ENCODE measurements around the gene DHX8.

The DHX8 gene

DNA sequence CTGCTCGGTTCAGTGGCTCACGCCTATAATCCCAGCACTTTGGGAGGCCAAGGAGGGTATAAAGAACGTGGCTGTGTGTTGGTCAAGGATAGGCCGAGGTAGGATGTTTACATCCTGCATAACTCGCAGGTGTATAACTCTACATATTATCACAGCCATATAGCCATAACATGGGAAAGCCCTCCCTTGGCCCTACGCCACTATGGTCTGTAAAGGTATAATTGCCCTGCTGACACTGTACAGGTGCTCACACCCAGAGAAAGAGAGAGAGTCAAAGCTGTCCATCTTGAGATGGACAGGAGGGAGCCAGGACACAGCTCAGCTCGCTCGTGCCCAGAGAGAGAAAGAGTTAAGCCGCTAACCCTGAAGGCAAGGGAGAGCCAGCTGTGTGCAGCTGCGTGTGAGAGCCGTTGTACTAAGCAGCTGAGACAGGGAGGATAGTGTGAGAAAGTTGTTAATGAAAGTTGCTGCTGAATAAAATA lies 30.4 kb upstream of the DHX8 start:
- H3F3A ChIP-seq (ENCODE audit: insufficient read depth), result no peaks in the 10 kb centered on the region
- no peak overlapping the region for H3K27ac ChIP-seq (ENCODE audit: low read depth, low read length)
- H3K9me3 ChIP-seq (ENCODE audit: insufficient read depth, low read length), result no peaks in the 10 kb centered on the region
- no peak overlapping the region for H3K4me3 ChIP-seq (ENCODE audit: insufficient read depth, low read length, poor library complexity, severe bottlenecking)
- H3K36me3 ChIP-seq (ENCODE audit: low read length), result no peaks in the 10 kb centered on the region
- H3K4me2 ChIP-seq (ENCODE audit: low read depth, low read length, poor library complexity, severe bottlenecking), result no peak overlapping the region
- H2AFZ ChIP-seq (ENCODE audit: low read depth, low read length, severe bottlenecking), result no peak overlapping the region
- no peak overlapping the region for H3K9ac ChIP-seq (ENCODE audit: low read length)
- H3K79me2 ChIP-seq (ENCODE audit: insufficient read depth, low read length), result no peaks in the 10 kb centered on the region
- no peaks in the 10 kb centered on the region for H4K20me1 ChIP-seq (ENCODE audit: low read depth, low read length)
- TF ChIP-seq, protein P1, sequence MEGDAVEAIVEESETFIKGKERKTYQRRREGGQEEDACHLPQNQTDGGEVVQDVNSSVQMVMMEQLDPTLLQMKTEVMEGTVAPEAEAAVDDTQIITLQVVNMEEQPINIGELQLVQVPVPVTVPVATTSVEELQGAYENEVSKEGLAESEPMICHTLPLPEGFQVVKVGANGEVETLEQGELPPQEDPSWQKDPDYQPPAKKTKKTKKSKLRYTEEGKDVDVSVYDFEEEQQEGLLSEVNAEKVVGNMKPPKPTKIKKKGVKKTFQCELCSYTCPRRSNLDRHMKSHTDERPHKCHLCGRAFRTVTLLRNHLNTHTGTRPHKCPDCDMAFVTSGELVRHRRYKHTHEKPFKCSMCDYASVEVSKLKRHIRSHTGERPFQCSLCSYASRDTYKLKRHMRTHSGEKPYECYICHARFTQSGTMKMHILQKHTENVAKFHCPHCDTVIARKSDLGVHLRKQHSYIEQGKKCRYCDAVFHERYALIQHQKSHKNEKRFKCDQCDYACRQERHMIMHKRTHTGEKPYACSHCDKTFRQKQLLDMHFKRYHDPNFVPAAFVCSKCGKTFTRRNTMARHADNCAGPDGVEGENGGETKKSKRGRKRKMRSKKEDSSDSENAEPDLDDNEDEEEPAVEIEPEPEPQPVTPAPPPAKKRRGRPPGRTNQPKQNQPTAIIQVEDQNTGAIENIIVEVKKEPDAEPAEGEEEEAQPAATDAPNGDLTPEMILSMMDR (IDR thresholded peaks at IDR 0.05; ENCODE audit: insufficient read depth, low read length, poor library complexity, severe bottlenecking), result no peak
- no peak for TF ChIP-seq EZH2phosphoT487 (conservative IDR thresholded peaks at IDR 0.05; ENCODE audit: low read length)
- H3K9me2 ChIP-seq (replicated peaks; ENCODE audit: insufficient read depth, low read length), result no peaks in the 10 kb centered on the region
- H3K27me3 ChIP-seq (ENCODE audit: low read length), result no peaks in the 10 kb centered on the region

GRCh38 chr17:43454868-43455267 lies 28.9 kb upstream of the DHX8 start:
- Histone ChIP-seq H3K36me3 (ENCODE audit: low read length) (no peaks in the 10 kb centered on the region), H3K4me3 (ENCODE audit: insufficient read depth, low read length, poor library complexity, severe bottlenecking) (no peak overlapping the region), H3K4me2 (ENCODE audit: low read depth, low read length, poor library complexity, severe bottlenecking) (no peak overlapping the region), H3K9me3 (ENCODE audit: insufficient read depth, low read length) (no peaks in the 10 kb centered on the region), H3K27me3 (ENCODE audit: low read length) (no peaks in the 10 kb centered on the region), H3K27ac (ENCODE audit: low read depth, low read length) (no peak overlapping the region), H3K79me2 (ENCODE audit: insufficient read depth, low read length) (no peaks in the 10 kb centered on the region), H3F3A (ENCODE audit: insufficient read depth) (no peaks in the 10 kb centered on the region), H3K9ac (ENCODE audit: low read length) (no peak overlapping the region), H3K9me2 (replicated peaks; ENCODE audit: insufficient read depth, low read length) (no peaks in the 10 kb centered on the region), H2AFZ (ENCODE audit: low read depth, low read length, severe bottlenecking) (no peak overlapping the region), H4K20me1 (ENCODE audit: low read depth, low read length) (no peaks in the 10 kb centered on the region)
- no peak for TF ChIP-seq EZH2phosphoT487 (conservative IDR thresholded peaks at IDR 0.05; ENCODE audit: low read length)
- TF ChIP-seq, protein P1 (IDR thresholded peaks at IDR 0.05; ENCODE audit: insufficient read depth, low read length, poor library complexity, severe bottlenecking), result no peak

- H3K4me3 ChIP-seq (ENCODE audit: insufficient read depth, low read length, poor library complexity, severe bottlenecking), result no peak overlapping the region
- TF ChIP-seq EZH2phosphoT487 (conservative IDR thresholded peaks at IDR 0.05; ENCODE audit: low read length), result no peak
- TF ChIP-seq, protein P1 (IDR thresholded peaks at IDR 0.05; ENCODE audit: insufficient read depth, low read length, poor library complexity, severe bottlenecking), result no peak
- H2AFZ ChIP-seq (ENCODE audit: low read depth, low read length, severe bottlenecking), result no peak overlapping the region
- H3K9ac ChIP-seq (ENCODE audit: low read length), result no peak overlapping the region
- H3K9me2 ChIP-seq (replicated peaks; ENCODE audit: insufficient read depth, low read length), result no peaks in the 10 kb centered on the region
- H3K36me3 ChIP-seq (ENCODE audit: low read length), result no peaks in the 10 kb centered on the region
- H3F3A ChIP-seq (ENCODE audit: insufficient read depth), result no peaks in the 10 kb centered on the region
- H3K9me3 ChIP-seq (ENCODE audit: insufficient read depth, low read length), result no peaks in the 10 kb centered on the region
- H4K20me1 ChIP-seq (ENCODE audit: low read depth, low read length), result no peaks in the 10 kb centered on the region
- H3K27ac ChIP-seq (ENCODE audit: low read depth, low read length), result no peak overlapping the region
- H3K27me3 ChIP-seq (ENCODE audit: low read length), result no peaks in the 10 kb centered on the region
- H3K4me2 ChIP-seq (ENCODE audit: low read depth, low read length, poor library complexity, severe bottlenecking), result no peak overlapping the region
- H3K79me2 ChIP-seq (ENCODE audit: insufficient read depth, low read length), result no peaks in the 10 kb centered on the region
Measured at GRCh38 chr17:43456029-43456428, 27.7 kb upstream of the DHX8 start.
